Erythroblast (primary cell): ENCODE measurements around the gene CSH2.
"Not testable (repeated sequence)": the region's sequence is repeated elsewhere in the genome, so short reads cannot be mapped to it uniquely, and the experiment has no call there.

Source experiments
- GATA1 ChIP-seq: IDR thresholded peaks from 2 replicates; pipeline ENCODE4 v1.6.1; 2011; ENCODE audit warnings: low read depth, mild to moderate bottlenecking, control low read depth, low read length, moderate library complexity
- POLR2A ChIP-seq: IDR thresholded peaks from 2 replicates; pipeline ENCODE4 v1.6.1; 2011; ENCODE audit warnings: mild to moderate bottlenecking, low read length

- TF ChIP-seq POLR2A, GATA1: not testable (repeated sequence)
Observed at GRCh38 chr17:63918789-63919305, 45.4 kb upstream of the CSH2 start, which contains the start of gene GH1.
